Measurements from ENCODE around the gene TECPR1.

TECPR1 gene

GRCh38 chr7:98285157-98286092, 33.4 kb upstream of the TECPR1 start:
- in situ Hi-C loops (cut with HindIII; ENCODE audit: low sequenced_read_pairs) = no loop called here

- in situ Hi-C loops (cut with HindIII; ENCODE audit: low sequenced_read_pairs) = no loop called here
Observed at GRCh38 chr7:98284335-98285036, 32.5 kb upstream of the TECPR1 start.

GRCh38 chr7:98283887-98284222, 31.8 kb upstream of the TECPR1 start:
- in situ Hi-C loops (cut with HindIII; ENCODE audit: low sequenced_read_pairs) = no loop called here

GRCh38 chr7:98283127-98283886, 31.3 kb upstream of the TECPR1 start:
- in situ Hi-C loops (cut with HindIII; ENCODE audit: low sequenced_read_pairs) = no loop called here

DNA sequence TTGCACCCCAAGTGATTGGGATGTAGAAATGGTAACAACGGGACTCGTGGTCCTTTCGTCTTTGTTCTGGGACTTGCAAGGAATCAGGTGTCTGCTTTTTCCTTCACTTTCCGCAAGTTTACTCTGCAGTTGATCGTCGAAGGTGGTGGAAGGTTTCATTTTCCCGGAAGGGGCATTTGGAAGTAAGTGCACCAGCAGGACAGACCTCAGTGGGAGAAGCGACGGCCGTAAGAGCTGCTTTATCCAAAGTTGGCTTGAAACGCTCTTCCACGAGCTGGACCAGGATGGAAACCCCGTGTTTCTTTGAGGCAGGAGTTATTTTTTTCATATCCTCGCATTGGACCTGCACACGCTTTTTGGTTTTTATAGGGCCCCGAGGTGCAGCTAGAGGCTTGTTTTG, 30.7 kb upstream of the TECPR1 start:
- in situ Hi-C loops (cut with HindIII; ENCODE audit: low sequenced_read_pairs) = no loop called here

GRCh38 chr7:98281757-98282606, 29.9 kb upstream of the TECPR1 start:
- in situ Hi-C loops (cut with HindIII; ENCODE audit: low sequenced_read_pairs) = no loop called here

GRCh38 chr7:98280791-98281756, 29.0 kb upstream of the TECPR1 start, which contains the start of gene BRI3:
BRI3 (plus strand) TSS chr7:98281686; CDS start chr7:98281796, 110 bp downstream.
- in situ Hi-C loops (cut with HindIII; ENCODE audit: low sequenced_read_pairs) = no loop called here

- in situ Hi-C loops (cut with HindIII; ENCODE audit: low sequenced_read_pairs) = no loop called here
Observed at GRCh38 chr7:98280296-98280695, 28.3 kb upstream of the TECPR1 start.

GRCh38 chr7:98278936-98279335, 26.9 kb upstream of the TECPR1 start:
- in situ Hi-C loops (cut with HindIII; ENCODE audit: low sequenced_read_pairs) = no loop called here

GRCh38 chr7:98278408-98278807, 26.4 kb upstream of the TECPR1 start:
- in situ Hi-C loops (cut with HindIII; ENCODE audit: low sequenced_read_pairs) = no loop called here

GRCh38 chr7:98276241-98276761, 24.3 kb upstream of the TECPR1 start:
- in situ Hi-C loops (cut with HindIII; ENCODE audit: low sequenced_read_pairs) = no loop called here

- in situ Hi-C loops (cut with HindIII; ENCODE audit: low sequenced_read_pairs) = no loop called here
Observed at GRCh38 chr7:98267303-98267702, 15.3 kb upstream of the TECPR1 start.

- in situ Hi-C loops (cut with HindIII; ENCODE audit: low sequenced_read_pairs) = no loop called here
Observed at GRCh38 chr7:98266840-98267239, 14.8 kb upstream of the TECPR1 start.

- in situ Hi-C loops (cut with HindIII; ENCODE audit: low sequenced_read_pairs) = no loop called here
Observed at GRCh38 chr7:98265841-98266271, 13.8 kb upstream of the TECPR1 start.

GRCh38 chr7:98257701-98258100, 5.7 kb upstream of the TECPR1 start:
- in situ Hi-C loops (cut with HindIII; ENCODE audit: low sequenced_read_pairs) = no loop called here

GRCh38 chr7:98256431-98256830, 4.4 kb upstream of the TECPR1 start:
- in situ Hi-C loops (cut with HindIII; ENCODE audit: low sequenced_read_pairs) = no loop called here

GRCh38 chr7:98254951-98255610, 3.0 kb upstream of the TECPR1 start:
- in situ Hi-C loops (cut with HindIII; ENCODE audit: low sequenced_read_pairs) = no loop called here

GRCh38 chr7:98254516-98254915, 2.5 kb upstream of the TECPR1 start:
- in situ Hi-C loops (cut with HindIII; ENCODE audit: low sequenced_read_pairs) = no loop called here
